HEK293T (cell line): ENCODE measurements around the gene ANKS1A.

ENCODE experiments used
- CTCF ChIA-PET: fragments of 350-600 bp; formaldehyde crosslinking; extraction: SDS; loops from one replicate; lab custom pipeline; 2021; ENCODE audit warnings: antibody characterized with exemption, inconsistent platforms; lab: Yijun Ruan, JAX
- POLR2A ChIA-PET: fragments of 350-600 bp; formaldehyde crosslinking; extraction: SDS; loops from one replicate; lab custom pipeline; 2020; ENCODE audit warnings: antibody characterized with exemption, inconsistent platforms; lab: Yijun Ruan, JAX
- DNase-seq: peaks from one replicate; pipeline ENCODE4 v3.0.0; 2012; ENCODE audit warnings: mixed read lengths; ENCODE audit errors: extremely low spot score
- ARNT ChIP-seq: fragments of 450-650 bp; IDR thresholded peaks from 2 replicates; pipeline ENCODE4 v1.6.1; 2017; ENCODE audit warnings: mild to moderate bottlenecking
- BHLHE40 ChIP-seq: fragments of 450-650 bp; IDR thresholded peaks from 2 replicates; pipeline ENCODE4 v1.6.1; 2016; ENCODE audit warnings: mild to moderate bottlenecking, moderate library complexity, borderline replicate concordance
- CTBP1 ChIP-seq: fragments of 450-650 bp; IDR thresholded peaks from 2 replicates; pipeline ENCODE4 v1.6.1; 2016; ENCODE audit warnings: borderline replicate concordance
- ELF4 ChIP-seq: fragments of 450-650 bp; IDR thresholded peaks from 2 replicates; pipeline ENCODE4 v1.6.1; 2017; ENCODE audit warnings: antibody characterized with exemption
- FOXA1 ChIP-seq: fragments of 450-650 bp; IDR thresholded peaks from 2 replicates; pipeline ENCODE4 v1.6.1; 2016; ENCODE audit warnings: mild to moderate bottlenecking
- FOXK2 ChIP-seq: fragments of 450-650 bp; IDR thresholded peaks from 2 replicates; pipeline ENCODE4 v1.6.1; 2016; ENCODE audit warnings: mild to moderate bottlenecking
- FOXM1 ChIP-seq: fragments of 450-650 bp; IDR thresholded peaks from 2 replicates; pipeline ENCODE4 v1.6.1; 2017; ENCODE audit warnings: mild to moderate bottlenecking, borderline replicate concordance
- HDGF ChIP-seq: fragments of 450-650 bp; IDR thresholded peaks from 2 replicates; pipeline ENCODE4 v1.6.1; 2017; ENCODE audit warnings: antibody characterized with exemption, borderline replicate concordance
- L3MBTL2 ChIP-seq: fragments of 450-650 bp; conservative IDR thresholded peaks from 2 replicates; pipeline ENCODE4 v1.6.1; 2016; ENCODE audit warnings: mild to moderate bottlenecking
- LEF1 ChIP-seq: fragments of 450-650 bp; IDR thresholded peaks from 2 replicates; pipeline ENCODE4 v1.6.1; 2017; ENCODE audit warnings: mild to moderate bottlenecking, borderline replicate concordance
- NFRKB ChIP-seq: fragments of 450-650 bp; IDR thresholded peaks from 2 replicates; pipeline ENCODE4 v1.6.1; 2016; ENCODE audit warnings: mild to moderate bottlenecking, moderate library complexity
- SP1 ChIP-seq: fragments of 450-650 bp; IDR thresholded peaks from 2 replicates; pipeline ENCODE4 v1.6.1; 2017
- SUZ12 ChIP-seq: fragments of 450-650 bp; IDR thresholded peaks from 2 replicates; pipeline ENCODE4 v1.6.1; 2016; ENCODE audit warnings: mild to moderate bottlenecking
- TARDBP ChIP-seq: fragments of 450-650 bp; IDR thresholded peaks from 2 replicates; pipeline ENCODE4 v1.6.1; 2016
- ZNF384 ChIP-seq: fragments of 450-650 bp; IDR thresholded peaks from 2 replicates; pipeline ENCODE4 v1.6.1; 2016
- TF ChIP-seq, protein P1 (sequence below): fragments of 450-650 bp; IDR thresholded peaks from 2 replicates; pipeline ENCODE4 v1.6.1; 2016

ANKS1A gene

DNA sequence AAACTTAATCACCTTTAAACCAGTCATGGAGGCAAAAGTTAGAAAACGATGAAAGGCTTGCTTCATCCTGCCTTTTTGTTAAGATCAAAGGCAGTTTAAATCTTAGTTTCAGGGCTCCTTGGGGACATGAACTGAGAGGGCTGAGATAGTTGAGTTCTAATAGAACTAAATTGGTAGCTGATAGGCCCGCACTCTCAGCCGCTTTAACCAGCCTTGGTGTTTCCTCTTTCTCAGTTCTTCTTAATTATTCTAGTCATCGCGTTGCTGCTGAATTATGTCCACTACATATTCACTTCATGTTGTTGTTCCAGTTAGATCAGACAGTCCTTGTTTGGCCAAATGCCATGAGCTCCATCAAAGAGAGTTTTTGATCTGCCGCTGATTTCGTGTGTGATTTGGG, 72.5 kb downstream of the ANKS1A start:
- CTCF ChIA-PET, result interaction anchor here (0.7 kb wide), 1 partner anchor 68 kb away, joined by 3 read pairs; no protein-coding TSS in a partner anchor

DNA sequence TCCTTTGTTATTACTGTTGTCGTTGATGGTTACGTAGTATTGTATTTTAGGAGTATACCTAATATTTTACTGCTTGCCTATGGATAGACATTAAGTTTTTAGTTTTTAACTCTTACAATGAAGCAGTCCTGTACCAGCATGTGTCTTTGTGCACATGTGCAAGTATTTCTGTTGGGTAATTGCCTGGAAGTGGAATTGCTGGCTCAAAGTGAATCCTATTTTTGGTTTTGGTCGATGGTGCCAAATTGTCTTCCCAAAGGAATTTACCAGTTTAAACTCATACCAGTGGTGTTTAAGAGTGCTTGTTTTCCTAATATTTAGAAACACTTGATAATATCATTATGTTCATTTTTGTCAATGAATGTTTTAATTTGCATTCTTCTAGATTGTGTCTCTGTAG, 75.5 kb downstream of the ANKS1A start:
- POLR2A ChIA-PET, result no interaction called here
- DNase-seq, result no peak
- TF ChIP-seq ARNT (no peak), FOXA1 (no peak), NFRKB (no peak), L3MBTL2 (no peak), TARDBP (no peak), SP1 (no peak), HDGF (no peak), BHLHE40 (no peak), LEF1 (no peak), SUZ12 (no peak), FOXK2 (no peak), CTBP1 (no peak), ELF4 (no peak)
- TF ChIP-seq, protein P1, sequence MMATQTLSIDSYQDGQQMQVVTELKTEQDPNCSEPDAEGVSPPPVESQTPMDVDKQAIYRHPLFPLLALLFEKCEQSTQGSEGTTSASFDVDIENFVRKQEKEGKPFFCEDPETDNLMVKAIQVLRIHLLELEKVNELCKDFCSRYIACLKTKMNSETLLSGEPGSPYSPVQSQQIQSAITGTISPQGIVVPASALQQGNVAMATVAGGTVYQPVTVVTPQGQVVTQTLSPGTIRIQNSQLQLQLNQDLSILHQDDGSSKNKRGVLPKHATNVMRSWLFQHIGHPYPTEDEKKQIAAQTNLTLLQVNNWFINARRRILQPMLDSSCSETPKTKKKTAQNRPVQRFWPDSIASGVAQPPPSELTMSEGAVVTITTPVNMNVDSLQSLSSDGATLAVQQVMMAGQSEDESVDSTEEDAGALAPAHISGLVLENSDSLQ, result no peak
- CTCF ChIA-PET, result no interaction called here

More for the DNA sequence above, 72.5 kb downstream of the ANKS1A start:
- POLR2A ChIA-PET, result interaction anchor here (1.7 kb wide), 1 partner anchor 74 kb away, joined by 6 read pairs; the partner anchor contains the start of gene TAF11
- TF ChIP-seq L3MBTL2 (no peak), ARNT (no peak), FOXK2 (no peak), CTBP1 (no peak), NFRKB (no peak), BHLHE40 (no peak), FOXA1 (no peak), HDGF (no peak), LEF1 (no peak), FOXM1 (no peak), SUZ12 (no peak), SP1 (no peak)
- DNase-seq, result no peak

DNA sequence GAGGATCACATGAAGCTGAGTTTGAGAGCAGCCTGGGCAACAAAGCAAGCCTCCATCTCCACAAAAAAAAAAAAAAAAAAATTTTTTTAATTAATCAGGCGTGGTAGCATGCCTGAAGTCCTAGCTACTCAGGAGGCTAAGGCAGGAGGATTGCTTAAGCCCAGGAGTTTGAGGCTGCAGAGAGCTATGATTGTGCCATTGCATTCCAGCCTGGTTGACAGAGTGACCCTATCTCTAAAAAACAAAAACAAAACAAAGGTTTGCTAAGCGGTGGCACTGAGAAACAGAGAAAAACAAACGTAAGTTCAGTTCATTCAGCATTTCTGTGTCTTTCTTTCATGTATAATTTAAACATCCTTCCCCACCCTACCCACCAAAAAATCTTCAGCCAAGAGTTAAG, 78.4 kb downstream of the ANKS1A start:
- CTCF ChIA-PET, result interaction anchor here (0.6 to 1.4 kb wide), 3 partner anchors 8 to 415 kb away, joined by 3 to 7 read pairs (median 6); no protein-coding TSS in a partner anchor
- POLR2A ChIA-PET, result interaction anchor here (1.8 kb wide), 1 partner anchor 79 kb away, joined by 5 read pairs; the partner anchor contains the start of gene TAF11

DNA sequence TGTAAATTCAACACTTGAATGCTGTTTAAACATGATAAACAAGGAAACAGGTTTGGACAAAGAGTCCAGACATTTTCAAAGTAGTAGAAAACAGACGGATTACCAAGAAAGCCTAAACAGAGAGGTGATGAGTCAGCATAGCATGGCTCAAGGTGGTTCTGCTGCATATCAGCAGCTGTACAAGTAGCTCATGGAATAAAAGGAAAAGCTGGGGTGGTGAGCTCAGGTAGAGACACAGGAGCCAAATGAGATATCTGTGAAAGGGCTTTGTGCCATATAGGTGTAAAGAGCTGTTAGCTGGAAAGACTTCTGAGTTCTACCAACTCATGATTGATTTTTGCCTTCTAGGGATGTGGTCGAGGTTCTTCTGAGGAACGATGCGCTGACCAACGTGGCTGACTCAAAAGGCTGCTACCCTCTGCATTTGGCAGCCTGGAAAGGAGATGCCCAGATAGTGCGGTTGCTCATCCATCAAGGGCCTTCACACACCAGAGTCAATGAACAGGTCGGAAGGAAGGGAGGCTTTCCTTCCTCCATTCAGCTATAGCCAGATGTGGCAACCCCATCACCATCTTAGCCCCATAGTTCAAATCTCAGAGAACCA, 80.7 kb downstream of the ANKS1A start:
- TF ChIP-seq ARNT, result no peak
- TF ChIP-seq LEF1, result no peak
- TF ChIP-seq HDGF, result no peak
- no peak for TF ChIP-seq L3MBTL2
- no peak for TF ChIP-seq NFRKB
- TF ChIP-seq CTBP1, result no peak
- TF ChIP-seq FOXM1, result no peak
- ChIA-PET CTCF (interaction anchor here (0.7 kb wide), 1 partner anchor 485 kb away, joined by 3 read pairs; no protein-coding TSS in a partner anchor), POLR2A (interaction anchor here (1.2 kb wide), 1 partner anchor 82 kb away, joined by 4 read pairs; the partner anchor contains the start of gene TAF11)
- no peak for DNase-seq

More for the DNA sequence above, 78.4 kb downstream of the ANKS1A start:
- TF ChIP-seq CTBP1 (no peak), HDGF (no peak), TARDBP (no peak), NFRKB (no peak), FOXM1 (no peak), L3MBTL2 (no peak)
- TF ChIP-seq, protein P1, result no peak
- no peak for DNase-seq

DNA sequence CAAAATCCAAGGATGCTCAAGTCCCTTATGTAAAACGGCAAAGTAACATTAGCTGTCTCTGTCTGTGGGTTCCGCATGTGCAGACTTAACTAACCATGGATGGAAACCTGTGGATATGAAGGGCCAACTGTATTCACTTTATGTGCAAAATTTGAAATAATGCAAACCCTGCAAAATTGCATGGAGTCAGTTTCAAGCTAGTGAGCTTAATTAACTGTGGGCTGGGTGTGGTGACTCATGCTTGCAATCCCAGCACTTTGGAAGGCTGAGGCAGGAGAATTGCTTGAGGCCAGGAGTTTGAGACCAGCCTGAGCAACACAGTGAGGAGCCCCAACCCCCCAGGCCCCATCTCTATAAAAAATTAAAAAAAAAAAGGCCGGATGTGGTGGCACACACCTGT, 81.4 kb downstream of the ANKS1A start:
- DNase-seq, result no peak
- POLR2A ChIA-PET, result interaction anchor here (0.6 kb wide), 1 partner anchor 216 kb away, joined by 3 read pairs; no protein-coding TSS in a partner anchor
- no peak for TF ChIP-seq L3MBTL2
- TF ChIP-seq TARDBP, result no peak
- no peak for TF ChIP-seq ARNT
- TF ChIP-seq HDGF, result no peak
- no peak for TF ChIP-seq CTBP1
- TF ChIP-seq BHLHE40, result no peak
- no peak for TF ChIP-seq FOXK2
- TF ChIP-seq ZNF384, result no peak
- TF ChIP-seq FOXA1, result no peak
- no peak for TF ChIP-seq LEF1
- no peak for TF ChIP-seq FOXM1
- no peak for TF ChIP-seq SP1
- no peak for TF ChIP-seq NFRKB
- TF ChIP-seq, protein P1, result no peak
- TF ChIP-seq SUZ12, result no peak
- no peak for TF ChIP-seq ELF4
- CTCF ChIA-PET, result no interaction called here

DNA sequence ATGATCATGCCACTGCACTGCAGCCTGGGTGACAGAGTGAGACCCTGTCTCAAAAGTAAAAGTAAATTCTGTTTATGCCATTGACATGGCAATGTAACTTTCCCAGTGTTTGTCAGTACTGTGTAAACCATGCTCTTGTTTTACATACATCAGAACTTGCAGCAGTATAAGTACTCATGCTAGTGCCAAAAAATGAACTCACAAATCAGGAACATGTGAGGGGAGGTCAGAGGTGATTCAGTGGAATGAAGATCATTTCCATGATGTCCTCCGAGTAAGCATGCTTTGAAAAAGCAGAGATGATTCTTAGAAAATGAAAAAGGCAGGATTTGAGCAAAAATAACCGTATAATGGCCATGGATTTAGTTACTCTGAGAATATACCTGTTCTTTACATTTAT, 81.9 kb downstream of the ANKS1A start:
- no peak for DNase-seq
- TF ChIP-seq TARDBP (no peak), FOXK2 (no peak), LEF1 (no peak), ELF4 (no peak), ARNT (no peak), ZNF384 (no peak), L3MBTL2 (no peak), SUZ12 (no peak), FOXM1 (no peak), CTBP1 (no peak), SP1 (no peak), HDGF (no peak), FOXA1 (no peak), BHLHE40 (no peak), NFRKB (no peak)
- TF ChIP-seq, protein P1, result no peak
- POLR2A ChIA-PET, result interaction anchor here (0.6 kb wide), 1 partner anchor 216 kb away, joined by 3 read pairs; no protein-coding TSS in a partner anchor
- CTCF ChIA-PET, result no interaction called here
